Esophagus muscularis mucosa (tissue), 4 donors: Measurements from ENCODE around the gene EIF4G2. TPM values are rescaled to one million over a fixed set of nuclear protein-coding genes. Genes with fewer than 3 reads are reported as not detected.

Source experiments
- DNase-seq: peaks from one replicate; pipeline ENCODE4 v3.0.0-alpha.2; 2017; ENCODE audit errors: extremely low spot score
- H3K27ac ChIP-seq, 4 donors: fragments of 200-600 bp; sonication (generic); replicated peaks in 1 of 4; 1 replicate in 3 of 4; 2 replicates in 1 of 4; pipeline ENCODE4 v1.5.1; 2016 to 2019; ENCODE audit warnings: mild to moderate bottlenecking in 1 of 4
- H3K27me3 ChIP-seq, 4 donors: fragments of 200-600 bp; sonication (generic); one replicate each; pipeline versions ENCODE4 v1.5.1 to v1.6.0; 2016 to 2019
- H3K36me3 ChIP-seq, 4 donors: fragments of 200-600 bp; sonication (generic); one replicate each; pipeline ENCODE4 v1.5.1; 2016 to 2019
- H3K4me1 ChIP-seq, 4 donors: fragments of 200-600 bp; sonication (generic); one replicate each; pipeline ENCODE4 v1.5.1; 2016 to 2019
- H3K4me3 ChIP-seq, 4 donors: fragments of 200-600 bp; sonication (generic); 1 replicate in 2 of 4; 2 replicates in 2 of 4; pipeline ENCODE4 v1.5.1; 2016 to 2019; ENCODE audit warnings: mild to moderate bottlenecking in 4 of 4, moderate library complexity in 1 of 4
- H3K9me3 ChIP-seq, 4 donors: fragments of 200-600 bp; sonication (generic); 1 replicate in 3 of 4; 2 replicates in 1 of 4; pipeline ENCODE4 v1.5.1; 2016 to 2019
- CTCF ChIP-seq, 3 experiments: fragments of 200-600 bp in 2 of 3; fragments of 450-650 bp in 1 of 3; sonication (generic) in 2 of 3; IDR thresholded peaks; one replicate each; pipeline ENCODE4 v1.5.1; 2017 to 2019; ENCODE audit warnings: antibody characterized with exemption in 3 of 3, mild to moderate bottlenecking in 2 of 3, moderate library complexity in 1 of 3
- EP300 ChIP-seq: sonication (generic); formaldehyde crosslinking; IDR thresholded peaks from one replicate; pipeline ENCODE4 v1.6.1; 2017; ENCODE audit warnings: antibody characterized with exemption
- POLR2A ChIP-seq: fragments of 450-650 bp; IDR thresholded peaks from one replicate; pipeline ENCODE4 v1.6.1; 2017; ENCODE audit warnings: antibody characterized with exemption, moderate library complexity, mild to moderate bottlenecking, low read depth
- POLR2AphosphoS5 ChIP-seq, 2 donors: sonication (generic); formaldehyde crosslinking; IDR thresholded peaks; one replicate each; pipeline ENCODE4 v1.6.1; 2017; ENCODE audit warnings: antibody characterized with exemption in 2 of 2
- WGBS: methylation state at CpG from one replicate; pipeline ENCODE4 v1.1.5; 2018; 5-methylcytosine and 5-hydroxymethylcytosine counted together
- intact Hi-C: fragments of 100-400 bp; cut with DNase I; formaldehyde crosslinking; loops from one replicate; pipeline ENCODE4 v1.15.1; 2023
- total RNA-seq, 4 donors: library from RNA; depleted of rRNA; stranded (reverse); fragments of >200 nt; gene quantifications; one replicate each; pipeline versions ENCODE4 v1.1.0 to v1.2.1, GENCODE V29; 2016

Gene EIF4G2
- total RNA-seq, 4 donors from 2014 or later: 508 to 734 (median 592) TPM

- TF ChIP-seq POLR2AphosphoS5 (IDR thresholded peaks at IDR 0.05) (no peak), CTCF (IDR thresholded peaks at IDR 0.05) (no peak), POLR2A (no peak), EP300 (no peak)
- intact Hi-C loops: no loop called here
- peaks cover 0 to 73% (median 19%) of the 10 kb centered on the region in 4 donors for H3K36me3 ChIP-seq
- 87% methylated on average over 12 of the region's 12 CpGs for WGBS
- H3K4me3 ChIP-seq: no peak overlapping the region
- DNase-seq: no peak
- no peaks in the 10 kb centered on the region for H3K9me3 ChIP-seq
- H3K27ac ChIP-seq: no peak overlapping the region
- no peaks in the 10 kb centered on the region for H3K27me3 ChIP-seq
- no peaks in the 10 kb centered on the region for H3K4me1 ChIP-seq
Observed at GRCh38 chr11:10764412-10764811, 44.3 kb downstream of the EIF4G2 start.

GRCh38 chr11:10763766-10764165, 45.0 kb downstream of the EIF4G2 start:
- H3K27ac ChIP-seq: no peak overlapping the region
- WGBS: 91% methylated on average over 4 of the region's 4 CpGs
- DNase-seq: no peak
- peaks cover 0 to 79% (median 19%) of the 10 kb centered on the region in 4 donors for H3K36me3 ChIP-seq
- no peak overlapping the region for H3K4me3 ChIP-seq
- H3K9me3 ChIP-seq: no peaks in the 10 kb centered on the region
- no peak for TF ChIP-seq CTCF (IDR thresholded peaks at IDR 0.05)
- intact Hi-C loops: no loop called here
- no peaks in the 10 kb centered on the region for H3K27me3 ChIP-seq
- no peaks in the 10 kb centered on the region for H3K4me1 ChIP-seq

GRCh38 chr11:10762913-10763421, 45.8 kb downstream of the EIF4G2 start:
- Histone ChIP-seq H3K27ac (no peak overlapping the region), H3K9me3 (no peaks in the 10 kb centered on the region), H3K4me3 (no peak overlapping the region), H3K36me3 (peaks cover 0 to 87% (median 19%) of the 10 kb centered on the region in 4 donors), H3K27me3 (no peaks in the 10 kb centered on the region), H3K4me1 (no peaks in the 10 kb centered on the region)
- 97% methylated on average over 4 of the region's 4 CpGs for WGBS
- no peak for DNase-seq
- TF ChIP-seq POLR2AphosphoS5 (IDR thresholded peaks at IDR 0.05) (no peak), EP300 (no peak), POLR2A (no peak), CTCF (IDR thresholded peaks at IDR 0.05) (no peak)
- intact Hi-C loops: no loop called here

GRCh38 chr11:10762185-10762584, 46.5 kb downstream of the EIF4G2 start:
- Histone ChIP-seq H3K27me3 (no peaks in the 10 kb centered on the region), H3K27ac (no peak overlapping the region), H3K4me1 (no peaks in the 10 kb centered on the region), H3K36me3 (peaks cover 0 to 92% (median 17%) of the 10 kb centered on the region in 4 donors), H3K9me3 (no peaks in the 10 kb centered on the region), H3K4me3 (no peak overlapping the region)
- no peak for DNase-seq
- TF ChIP-seq POLR2AphosphoS5 (IDR thresholded peaks at IDR 0.05) (no peak), POLR2A (no peak), CTCF (IDR thresholded peaks at IDR 0.05) (no peak), EP300 (no peak)
- intact Hi-C loops: no loop called here

GRCh38 chr11:10761085-10761698, 47.5 kb downstream of the EIF4G2 start:
- no peak for TF ChIP-seq POLR2A
- no peak for TF ChIP-seq EP300
- TF ChIP-seq CTCF (IDR thresholded peaks at IDR 0.05): no peak
- TF ChIP-seq POLR2AphosphoS5 (IDR thresholded peaks at IDR 0.05): no peak
- 89% methylated on average over 6 of the region's 6 CpGs for WGBS
- intact Hi-C loops: no loop called here
- H3K4me1 ChIP-seq: no peaks in the 10 kb centered on the region
- no peaks in the 10 kb centered on the region for H3K27me3 ChIP-seq
- no peak overlapping the region for H3K27ac ChIP-seq
- H3K9me3 ChIP-seq: no peaks in the 10 kb centered on the region
- DNase-seq: no peak
- H3K4me3 ChIP-seq: no peak overlapping the region
- H3K36me3 ChIP-seq: peaks cover 0 to 88% (median 20%) of the 10 kb centered on the region in 4 donors
